Endodermal cell (in vitro differentiated cells): ENCODE data around the gene IGLON5. TPM values are rescaled to one million over a fixed set of nuclear protein-coding genes. Genes with fewer than 3 reads are reported as not detected.

Experiments used
- DNase-seq: peaks from one replicate; pipeline ENCODE4 v3.0.0-alpha.2; 2017
- H3K27ac ChIP-seq: 2 replicates; pipeline ENCODE4 v1.5.1; 2013; ENCODE audit warnings: mild to moderate bottlenecking, low read depth, low read length, moderate library complexity
- H3K27me3 ChIP-seq: 2 replicates; pipeline ENCODE4 v1.6.1; 2013; ENCODE audit warnings: mild to moderate bottlenecking, low read length, moderate library complexity; ENCODE audit not compliant: insufficient read depth, control insufficient read depth, poor library complexity, severe bottlenecking
- H3K36me3 ChIP-seq: 2 replicates; pipeline ENCODE4 v1.7.0; 2013; ENCODE audit warnings: mild to moderate bottlenecking, low read length, moderate library complexity; ENCODE audit not compliant: control insufficient read depth, insufficient read depth
- H3K4me1 ChIP-seq: one replicate; pipeline ENCODE4 v1.7.0; 2013; ENCODE audit warnings: low read length; ENCODE audit not compliant: control insufficient read depth, insufficient read depth
- H3K4me3 ChIP-seq: 2 replicates; pipeline ENCODE4 v1.5.1; 2013; ENCODE audit warnings: mild to moderate bottlenecking, low read length, moderate library complexity
- H3K9ac ChIP-seq: 2 replicates; pipeline ENCODE4 v1.6.1; 2013; ENCODE audit warnings: mild to moderate bottlenecking, low read length, moderate library complexity; ENCODE audit not compliant: poor library complexity, severe bottlenecking; ENCODE audit errors: extremely low read depth
- H3K9me3 ChIP-seq: 2 replicates; pipeline ENCODE4 v1.6.1; 2013; ENCODE audit warnings: mild to moderate bottlenecking, low read length, moderate library complexity; ENCODE audit not compliant: control insufficient read depth
- H3K27ac Mint-ChIP-seq: 2 replicates; pipeline ENCODE4 v1.8.0; 2020; ENCODE audit warnings: mixed read lengths
- H3K27me3 Mint-ChIP-seq: 2 replicates; pipeline ENCODE4 v1.8.0; 2021; ENCODE audit warnings: mild to moderate bottlenecking, mixed read lengths; ENCODE audit not compliant: insufficient read depth
- H3K36me3 Mint-ChIP-seq: 2 replicates; pipeline ENCODE4 v1.8.0; 2020; ENCODE audit warnings: low read depth, mixed read lengths
- H3K4me1 Mint-ChIP-seq: 2 replicates; pipeline ENCODE4 v1.8.0; 2020; ENCODE audit warnings: mixed read lengths
- H3K4me3 Mint-ChIP-seq: 2 replicates; pipeline ENCODE4 v1.8.0; 2020; ENCODE audit warnings: mild to moderate bottlenecking, moderate library complexity, mixed read lengths
- H3K9me3 Mint-ChIP-seq: 2 replicates; pipeline ENCODE4 v1.8.0; 2020; ENCODE audit warnings: mild to moderate bottlenecking, mixed read lengths
- CTCF ChIP-seq: fragments of 200-600 bp; sonication (generic); conservative IDR thresholded peaks from 2 replicates; pipeline ENCODE4 v1.5.0; 2021; ENCODE audit warnings: antibody characterized with exemption, mild to moderate bottlenecking
- WGBS, 2 experiments: methylation state at CpG; one replicate each; pipeline versions ENCODE4 v1.1.5 to v1.1.7; 2013; ENCODE audit warnings: missing lambda C conversion rate in 2 of 2, mixed read lengths in 1 of 2; ENCODE audit not compliant: insufficient coverage in 1 of 2, insufficient read length in 1 of 2; 5-methylcytosine and 5-hydroxymethylcytosine counted together
- total RNA-seq, 2 donors: library from RNA; stranded (reverse); fragmentation: NEBNext Ultra II Directional in 1 of 2; extraction: Animal tissue kit (Norgen Biotek cat#: 25700) in 1 of 2; gene quantifications; 2 replicates in 1 of 2; 3 replicates in 1 of 2; pipeline ENCODE4 v1.2.1, GENCODE V29; 2021

IGLON5 gene
- total RNA-seq, 2 donors from 2014 or later: 42.7 to 49.4 TPM

GRCh38 chr19:51272183-51272810 lies 39.1 kb upstream of the IGLON5 start:
- Mint-ChIP-seq H3K4me1 (peaks cover 4% of the 10 kb centered on the region), H3K27me3 (peaks cover 8% of the 10 kb centered on the region), H3K36me3 (no peaks in the 10 kb centered on the region), H3K27ac (no peak overlapping the region), H3K4me3 (no peak overlapping the region), H3K9me3 (no peaks in the 10 kb centered on the region)
- H3K9ac ChIP-seq: no peak overlapping the region
- no peak for DNase-seq
- no peak overlapping the region for H3K4me3 ChIP-seq
- no peaks in the 10 kb centered on the region for H3K9me3 ChIP-seq
- no peak overlapping the region for H3K27ac ChIP-seq
- no peaks in the 10 kb centered on the region for H3K4me1 ChIP-seq
- no peaks in the 10 kb centered on the region for H3K27me3 ChIP-seq
- H3K36me3 ChIP-seq: no peaks in the 10 kb centered on the region
- no peak for TF ChIP-seq CTCF
- WGBS, 2 experiments: 89 to 91% methylated on average over 5 to 6 of the region's 6 CpGs

- H3K4me3 Mint-ChIP-seq: no peak overlapping the region
- 93 to 95% methylated on average over 7 to 8 of the region's 8 CpGs for WGBS, 2 experiments
Measured at GRCh38 chr19:51274049-51274770, 37.2 kb upstream of the IGLON5 start.

GRCh38 chr19:51277112-51277511 lies 34.3 kb upstream of the IGLON5 start:
- Mint-ChIP-seq H3K27ac (no peak overlapping the region), H3K9me3 (peaks cover 8% of the 10 kb centered on the region), H3K4me1 (peaks cover 4% of the 10 kb centered on the region), H3K27me3 (peaks cover 33% of the 10 kb centered on the region), H3K4me3 (no peak overlapping the region), H3K36me3 (no peaks in the 10 kb centered on the region)
- DNase-seq: no peak
- H3K9ac ChIP-seq: no peak overlapping the region
- H3K36me3 ChIP-seq: no peaks in the 10 kb centered on the region
- H3K27ac ChIP-seq: no peak overlapping the region
- H3K27me3 ChIP-seq: no peaks in the 10 kb centered on the region
- 80 to 100% methylated on average over 1 to 2 of the region's 3 CpGs for WGBS, 2 experiments
- no peak for TF ChIP-seq CTCF
- H3K9me3 ChIP-seq: no peaks in the 10 kb centered on the region
- no peaks in the 10 kb centered on the region for H3K4me1 ChIP-seq
- no peak overlapping the region for H3K4me3 ChIP-seq

More at GRCh38 chr19:51274049-51274770, 37.2 kb upstream of the IGLON5 start:
- Histone ChIP-seq H3K27me3 (no peaks in the 10 kb centered on the region), H3K9me3 (no peaks in the 10 kb centered on the region), H3K27ac (no peak overlapping the region), H3K9ac (no peak overlapping the region), H3K4me3 (no peak overlapping the region), H3K4me1 (no peaks in the 10 kb centered on the region), H3K36me3 (no peaks in the 10 kb centered on the region)
- Mint-ChIP-seq H3K4me1 (peaks cover 4% of the 10 kb centered on the region), H3K36me3 (no peaks in the 10 kb centered on the region), H3K27ac (no peak overlapping the region), H3K9me3 (no peaks in the 10 kb centered on the region), H3K27me3 (peaks cover 22% of the 10 kb centered on the region)
- no peak for TF ChIP-seq CTCF
- no peak for DNase-seq
